Endometrial microvascular endothelial cells (primary cell): ENCODE measurements around the gene CEP104. TPM values are rescaled to one million over a fixed set of nuclear protein-coding genes. Genes with fewer than 3 reads are reported as not detected.

Experiments used
- in situ Hi-C: cut with HindIII; loops from 2 replicates; pipeline ENCODE4 v1.10.0; 2017; ENCODE audit warnings: low sequenced_read_pairs, low pct_unique_long_range_greater_than_20kb; ENCODE audit errors: inconsistent ontology term
- total RNA-seq: library from RNA; depleted of rRNA; stranded (reverse); fragments of >200 nt; gene quantifications from one replicate; pipeline ENCODE4 v1.2.3, GENCODE V29; 2015; ENCODE audit errors: inconsistent ontology term

CEP104 gene
- total RNA-seq: 25.3 TPM

DNA sequence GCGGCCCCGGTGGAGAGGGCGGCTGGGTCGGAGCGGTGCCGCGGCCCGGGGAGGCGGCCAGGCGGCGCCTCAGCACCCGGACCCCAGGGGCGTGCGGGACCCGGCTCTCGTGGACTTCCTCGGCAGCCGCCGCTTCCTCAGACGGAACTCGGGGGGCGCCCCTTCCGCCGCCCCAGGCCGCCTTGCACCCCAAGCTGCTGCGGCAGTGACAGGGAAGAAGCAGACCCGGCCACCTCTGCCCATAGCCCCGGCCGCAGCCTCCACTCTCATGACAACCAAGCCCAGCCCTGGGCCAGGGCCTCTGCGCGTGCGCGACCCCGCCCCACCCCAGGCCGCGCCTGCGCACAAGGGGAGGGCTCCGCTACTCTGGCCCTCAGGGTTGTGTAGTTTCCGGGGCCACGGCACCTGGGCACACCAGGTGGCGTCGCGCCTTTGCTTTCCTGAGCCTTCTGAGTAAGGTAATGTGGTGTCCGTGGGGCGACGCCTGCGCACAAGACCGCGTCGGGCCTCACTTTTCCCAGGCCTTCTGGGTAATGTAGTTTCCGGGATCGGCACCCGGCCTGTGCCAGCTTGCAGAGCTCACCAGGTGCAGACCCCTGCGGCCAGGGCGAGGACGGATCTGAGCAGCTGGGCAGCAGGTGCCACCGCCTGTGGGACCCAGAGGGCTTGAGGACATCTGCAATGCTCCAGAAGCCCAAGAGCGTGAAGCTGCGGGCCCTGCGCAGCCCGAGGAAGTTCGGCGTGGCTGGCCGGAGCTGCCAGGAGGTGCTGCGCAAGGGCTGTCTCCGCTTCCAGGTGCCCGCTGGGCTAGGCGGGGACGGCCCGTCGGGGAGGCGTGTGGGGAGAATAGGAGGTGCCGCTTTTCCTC lies at the start of gene CEP104, which contains the start of gene DFFB:
CEP104 (minus strand) TSS at position 289 of the 868 bp plus-strand sequence. CDS start 4,804 bp downstream, outside the sequence.
DFFB (plus strand) TSS at position 554 of the 868 bp plus-strand sequence; CDS start at position 682, 128 bp downstream.
- in situ Hi-C loops: no loop called here

DNA sequence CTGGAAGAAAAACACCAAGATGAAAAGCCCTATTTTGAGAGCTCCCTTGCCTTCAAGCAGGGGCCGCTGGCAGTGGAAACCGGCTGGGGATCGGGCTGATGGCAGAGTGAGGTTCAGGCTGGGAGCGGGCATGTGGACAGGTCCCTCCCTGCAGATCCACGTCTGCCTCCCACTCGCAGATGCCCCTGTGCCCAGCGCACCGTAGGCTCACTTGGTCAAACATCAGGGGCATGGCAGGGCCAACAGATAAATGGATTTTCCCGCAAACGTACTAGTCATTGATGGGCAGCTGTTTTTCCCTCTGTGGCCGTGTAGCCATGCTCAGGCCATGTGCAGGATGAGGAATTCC lies 49.6 kb upstream of the CEP104 start:
- in situ Hi-C loops: no loop called here

DNA sequence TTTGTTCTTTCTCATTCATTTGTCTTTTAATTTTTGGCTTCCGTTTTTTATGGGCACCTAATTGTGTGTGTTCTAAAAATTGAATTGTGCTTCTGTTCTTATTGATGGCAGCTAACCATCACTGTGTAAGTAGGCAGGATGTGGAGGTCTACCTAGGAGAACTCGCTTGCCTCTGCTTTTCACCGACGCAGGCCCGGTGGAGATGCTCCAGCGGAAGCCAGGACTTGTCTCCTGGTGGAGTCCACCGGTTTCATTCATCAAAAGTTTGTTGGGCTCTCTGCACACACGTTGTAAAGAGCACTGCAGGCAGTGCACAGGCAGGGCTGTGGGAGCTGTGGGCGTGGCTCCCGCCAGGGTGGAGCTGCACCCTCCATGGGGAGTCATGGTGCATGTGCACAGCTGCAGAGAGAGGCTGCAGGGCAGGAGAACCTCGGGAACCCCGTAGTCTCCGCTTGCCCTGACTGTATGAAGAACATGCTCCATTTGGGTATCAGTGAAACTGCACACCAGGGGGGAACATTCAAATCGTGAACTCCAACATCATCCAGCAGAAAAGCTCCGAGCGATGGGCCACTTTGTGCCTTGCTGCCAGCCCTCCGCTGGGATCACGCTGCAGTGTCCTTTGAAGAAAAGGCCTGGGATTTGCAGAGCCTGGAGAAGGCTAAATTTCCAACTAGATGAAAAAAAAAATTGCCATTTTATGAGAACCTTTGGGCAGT lies 49.1 kb upstream of the CEP104 start:
- in situ Hi-C loops: no loop called here

DNA sequence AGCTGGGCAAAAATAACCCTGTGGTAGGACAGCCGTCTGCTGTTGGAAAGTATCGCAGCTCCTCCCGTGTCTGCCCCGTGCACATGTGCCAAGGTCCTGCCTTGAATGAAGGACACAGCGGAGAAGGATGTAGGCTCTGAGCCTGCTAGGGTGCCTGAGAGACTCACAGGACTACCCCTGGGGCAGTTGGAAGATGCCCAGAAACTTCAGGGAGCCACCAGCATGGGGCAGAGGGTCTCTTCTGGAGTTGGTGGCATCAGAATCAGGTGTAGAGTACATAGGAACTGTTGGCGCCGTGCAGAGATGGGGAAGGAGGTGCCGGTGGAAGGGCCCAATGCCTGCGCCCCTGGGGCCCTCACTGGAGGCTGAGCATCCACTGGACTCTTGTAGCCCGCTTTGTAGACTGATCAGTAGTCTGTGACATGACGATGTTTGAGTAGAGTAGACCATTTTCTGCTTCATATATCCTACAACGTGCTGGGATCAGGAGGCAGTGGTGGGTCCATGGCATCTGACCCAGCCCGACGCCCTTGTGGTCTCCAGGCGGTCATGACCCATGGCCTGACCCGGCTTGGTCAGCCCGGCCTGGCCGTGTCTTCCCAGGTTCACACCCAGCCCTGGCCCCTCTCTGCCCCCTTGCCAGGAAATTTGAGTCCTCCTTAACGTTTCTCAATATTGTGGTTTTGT lies 48.4 kb upstream of the CEP104 start:
- in situ Hi-C loops: no loop called here

DNA sequence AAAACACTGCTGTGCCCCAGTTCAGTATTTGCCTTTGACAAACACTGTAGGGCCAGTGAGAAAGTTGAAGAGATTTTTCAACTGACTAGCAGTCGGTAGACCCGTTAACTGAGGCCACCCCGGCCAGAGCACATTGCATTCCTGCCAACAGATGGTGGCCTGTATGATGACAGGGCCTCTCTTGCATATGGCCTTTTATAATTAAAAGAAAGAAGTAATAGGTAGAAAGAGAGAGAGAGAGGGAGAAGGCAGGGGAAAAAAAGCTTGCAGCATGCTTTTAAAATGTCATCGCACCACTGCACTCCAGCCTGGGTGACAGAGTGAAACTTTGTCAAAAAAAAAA lies 47.8 kb upstream of the CEP104 start:
- in situ Hi-C loops: no loop called here

DNA sequence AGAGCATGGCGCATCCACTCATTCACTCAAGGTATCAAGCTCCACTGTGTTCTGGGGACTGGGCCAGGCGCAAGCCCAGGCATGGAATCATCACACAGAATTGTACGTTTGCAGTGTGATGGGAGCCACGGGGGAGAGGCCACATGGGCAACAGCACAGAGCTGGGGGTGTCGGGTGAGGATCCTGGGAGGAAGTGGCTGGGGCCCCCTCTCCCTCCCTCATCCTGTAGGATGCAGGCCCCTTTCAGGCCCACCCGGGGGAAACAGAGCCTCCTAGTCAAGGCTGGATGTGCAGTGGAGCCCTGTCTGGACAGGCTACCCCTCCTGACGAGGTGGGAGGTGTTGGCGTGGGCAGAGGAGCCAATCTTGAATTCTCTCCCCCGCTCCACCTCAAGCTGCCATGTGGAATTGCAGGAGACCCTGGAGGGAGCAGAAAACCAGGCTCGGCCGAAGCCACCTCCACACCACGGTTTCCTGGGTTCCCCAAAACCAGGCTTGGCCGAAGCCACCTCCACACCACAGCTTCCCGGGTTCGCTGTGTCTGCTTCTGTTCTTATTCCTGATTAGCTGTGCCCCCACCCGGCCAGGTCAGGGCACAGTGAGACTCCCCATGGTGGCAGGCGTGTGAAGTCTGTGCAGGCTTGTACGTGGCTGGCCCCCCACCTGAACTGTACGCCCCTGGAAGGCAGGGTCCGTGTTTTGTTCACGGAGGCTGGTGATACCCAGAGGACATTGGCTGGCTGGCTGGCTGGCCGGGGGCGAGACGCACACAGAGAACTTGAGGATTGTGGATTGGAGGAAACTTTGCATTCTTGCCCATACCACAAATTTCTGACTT lies 47.2 kb upstream of the CEP104 start:
- in situ Hi-C loops: no loop called here

DNA sequence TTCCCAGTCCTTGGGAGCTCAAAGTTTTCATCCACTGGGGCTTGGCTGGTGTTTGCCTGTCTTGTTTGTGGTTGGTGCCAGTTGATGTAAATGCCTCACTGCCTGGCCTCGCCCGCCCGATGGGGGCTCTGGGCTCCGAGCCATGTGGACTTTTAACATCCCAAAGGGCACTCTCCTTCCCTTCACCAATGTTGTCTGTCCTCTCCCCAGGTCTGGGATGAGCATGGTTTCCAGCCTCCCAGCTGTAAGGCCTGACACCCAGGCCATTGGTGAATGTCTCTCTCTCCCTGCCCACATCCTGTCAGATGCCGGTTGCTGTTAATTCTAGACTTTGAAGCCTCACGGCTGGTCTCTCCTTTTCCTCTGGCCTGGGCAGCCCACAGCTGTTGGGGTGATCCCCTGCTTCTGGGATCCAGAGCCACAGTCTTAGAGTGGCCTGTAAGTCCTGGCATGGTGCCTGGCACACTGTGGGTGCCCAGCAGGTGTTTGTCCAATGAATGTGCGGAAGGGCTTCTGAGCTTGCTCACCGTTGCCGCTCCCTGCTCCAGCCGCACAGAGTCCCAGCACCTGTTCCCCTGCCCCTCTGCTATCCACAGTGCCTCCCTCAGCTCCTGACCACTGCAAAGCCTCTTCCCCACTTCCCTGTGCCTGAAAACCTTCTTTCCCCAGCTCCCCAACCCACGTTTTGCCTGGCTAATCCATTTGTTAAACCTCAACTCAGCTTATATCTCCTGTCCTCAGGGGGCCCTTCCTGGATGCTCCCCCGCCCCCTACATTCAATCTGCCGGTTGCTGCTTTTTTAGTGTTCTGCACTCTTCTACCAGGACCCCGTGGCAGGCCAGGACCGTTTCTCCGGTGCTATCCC lies 46.4 kb upstream of the CEP104 start:
- in situ Hi-C loops: no loop called here

DNA sequence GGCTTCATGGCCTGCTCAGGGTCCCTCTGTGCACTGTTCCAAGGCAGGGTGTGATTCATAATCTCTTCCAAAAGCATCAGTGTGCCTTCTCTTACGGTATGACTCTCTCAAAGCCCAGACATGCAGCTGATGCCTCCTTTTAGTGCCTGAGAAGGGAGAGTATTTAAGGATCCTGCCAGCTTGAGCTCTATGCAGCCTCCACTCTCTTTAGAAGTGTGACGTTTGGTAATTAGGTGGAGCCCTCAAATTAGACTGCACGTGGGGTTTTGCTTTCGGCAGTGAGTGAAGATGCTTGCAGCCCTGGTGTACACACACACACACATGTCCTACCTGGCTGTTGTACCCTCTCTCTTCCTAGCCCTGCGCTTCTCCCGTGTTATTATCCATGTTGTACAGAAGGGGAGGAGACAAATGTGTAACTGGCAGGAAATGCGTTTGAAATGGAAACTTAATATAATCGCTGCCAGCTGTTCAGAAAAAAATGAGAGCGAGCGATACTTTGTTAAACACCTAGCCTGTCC lies 45.6 kb upstream of the CEP104 start:
- in situ Hi-C loops: no loop called here

DNA sequence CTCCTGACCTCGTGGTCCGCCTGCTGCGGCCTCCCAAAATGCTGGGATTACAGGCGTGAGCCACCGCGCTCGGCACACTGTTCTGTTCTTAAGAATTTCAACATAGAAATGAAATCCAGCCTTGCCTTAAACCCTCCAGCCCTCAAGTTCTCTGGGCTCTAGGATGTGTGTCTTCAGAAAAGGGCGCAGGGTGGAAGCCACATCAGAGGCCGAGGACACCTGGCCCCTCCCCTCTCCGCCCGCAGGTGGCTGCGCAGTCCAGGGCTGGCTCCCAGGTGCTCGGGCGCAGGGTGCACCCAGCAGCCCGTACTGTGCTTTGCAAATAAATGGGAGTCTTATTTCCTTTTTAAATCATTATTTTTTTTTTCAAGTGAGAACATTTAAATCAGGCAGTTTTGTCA lies 45.1 kb upstream of the CEP104 start:
- in situ Hi-C loops: no loop called here

DNA sequence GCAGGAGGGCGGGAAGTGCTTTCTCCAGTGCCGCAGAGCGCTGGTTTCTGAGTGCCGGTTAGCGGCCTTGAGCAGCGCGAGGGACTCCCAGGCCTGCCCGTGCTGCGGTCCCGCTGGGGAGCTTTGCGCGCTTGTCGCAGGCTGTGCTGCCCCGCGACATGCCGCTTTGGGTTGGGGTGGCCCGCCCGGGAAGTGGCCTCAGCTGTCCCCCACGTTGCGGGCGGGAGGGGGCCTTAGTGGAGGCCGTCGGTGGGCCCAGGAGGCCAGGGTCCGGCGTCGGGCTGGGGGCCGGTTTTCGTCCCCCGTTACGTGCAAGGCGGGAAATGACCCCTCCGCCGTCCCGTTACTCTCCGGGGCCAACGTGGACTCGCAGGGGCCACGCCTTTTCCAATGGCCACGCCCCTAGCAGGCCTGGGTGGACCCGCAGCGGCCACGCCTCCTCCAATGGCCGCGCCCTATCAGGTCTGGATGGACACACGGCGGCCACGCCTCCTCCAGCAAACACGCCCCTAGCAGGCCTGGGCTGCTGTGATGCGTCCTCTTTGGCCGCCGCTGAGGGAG lies 44.0 kb upstream of the CEP104 start:
- in situ Hi-C loops: no loop called here

DNA sequence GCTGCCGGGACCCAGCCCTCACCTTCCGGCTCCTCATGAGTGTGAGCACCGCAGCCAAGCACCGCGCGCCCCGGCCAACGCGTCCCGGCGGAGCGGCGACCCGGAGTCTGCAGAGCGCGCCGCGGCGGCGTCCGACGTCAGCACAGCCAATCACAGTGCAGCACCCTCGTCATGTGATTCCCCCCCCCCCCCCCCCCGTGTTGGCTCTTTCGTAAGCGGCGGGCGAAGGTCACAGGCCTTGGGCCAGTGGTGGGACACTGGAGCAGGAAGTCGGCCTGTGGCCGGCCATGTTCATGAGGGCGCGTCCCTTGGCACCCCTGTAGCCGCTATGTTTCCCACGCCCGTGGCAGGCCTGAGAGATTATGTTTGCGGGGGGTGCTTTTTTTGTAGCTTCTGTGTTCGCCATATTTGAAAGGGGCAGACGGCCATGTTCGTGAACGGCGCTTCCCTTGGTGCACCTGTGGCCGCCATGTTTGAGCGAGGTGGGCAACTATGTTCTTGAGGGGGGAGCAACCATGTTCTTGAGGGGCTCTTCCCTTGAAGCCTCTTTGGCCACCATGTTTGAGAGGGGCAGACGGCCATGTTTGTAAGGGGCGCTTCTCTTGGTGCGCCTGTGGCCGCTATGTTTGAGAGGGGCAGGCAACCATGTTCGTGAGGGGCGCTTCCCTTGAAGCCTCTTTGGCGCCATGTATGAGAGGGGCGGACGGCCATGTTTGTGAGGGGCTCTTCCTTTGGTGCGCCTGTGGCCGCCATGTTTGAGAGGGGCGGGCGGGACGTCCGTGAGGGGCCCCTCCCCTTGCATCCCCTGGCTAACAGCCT lies 43.3 kb upstream of the CEP104 start, which contains the start of gene C1orf174:
C1orf174 (minus strand) TSS at position 123 of the 819 bp plus-strand sequence; CDS start at position 37, 86 bp downstream.
- in situ Hi-C loops: no loop called here

DNA sequence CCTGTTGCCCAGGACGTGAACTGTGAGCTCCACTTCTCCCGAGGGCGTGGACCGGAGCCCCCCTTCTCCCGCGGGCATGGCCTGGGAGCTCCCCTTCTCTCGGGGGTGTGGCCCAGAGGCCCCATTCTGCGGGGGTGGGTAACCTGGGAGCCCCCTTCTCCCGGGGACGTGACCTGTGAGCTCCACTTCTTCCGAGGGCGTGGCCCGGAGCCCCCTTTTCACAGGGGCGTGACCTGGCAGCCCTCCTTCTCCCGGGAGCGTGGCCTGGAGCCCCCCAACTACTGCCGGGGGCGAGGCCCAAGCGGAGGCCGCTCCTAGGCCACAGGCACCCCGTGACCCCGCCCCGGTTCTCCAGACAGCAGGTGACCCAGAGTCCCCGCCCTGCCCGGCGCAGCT lies 42.7 kb upstream of the CEP104 start:
- in situ Hi-C loops: no loop called here

DNA sequence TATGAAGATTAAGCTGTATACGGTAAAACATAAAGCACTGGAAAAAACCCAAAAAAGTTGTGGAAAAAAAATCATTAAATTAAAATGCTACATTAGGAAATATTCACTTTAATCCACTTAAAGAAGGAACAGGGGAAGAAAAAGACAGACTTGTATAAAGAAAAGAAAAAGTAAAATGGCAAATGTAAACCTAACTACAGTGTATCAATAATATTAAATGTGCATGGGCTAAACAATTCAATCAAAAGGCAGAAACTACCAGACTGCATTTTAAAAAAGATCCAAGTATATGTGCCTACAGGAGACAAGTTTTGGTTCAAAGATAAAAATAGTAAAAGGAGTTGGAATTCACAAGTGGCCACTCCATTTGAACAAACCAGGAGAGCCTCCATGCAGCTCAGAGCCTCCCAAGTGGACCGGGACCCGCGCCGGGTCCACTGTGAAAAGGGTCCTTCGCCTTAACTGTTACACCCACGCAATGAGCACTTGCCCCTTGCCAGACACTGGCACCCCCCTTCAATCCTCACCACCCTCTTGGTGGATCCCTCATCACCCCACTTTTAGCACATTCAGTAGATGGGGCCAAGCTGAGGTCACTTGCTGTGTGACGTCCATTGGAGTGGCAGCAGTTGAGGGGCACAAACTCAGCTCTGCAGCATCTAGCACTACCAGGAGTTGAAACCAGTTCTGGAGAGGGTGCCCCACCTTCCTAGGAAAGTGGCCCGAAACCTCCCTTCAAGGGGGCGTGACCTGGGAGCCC lies 42.2 kb upstream of the CEP104 start:
- in situ Hi-C loops: no loop called here

DNA sequence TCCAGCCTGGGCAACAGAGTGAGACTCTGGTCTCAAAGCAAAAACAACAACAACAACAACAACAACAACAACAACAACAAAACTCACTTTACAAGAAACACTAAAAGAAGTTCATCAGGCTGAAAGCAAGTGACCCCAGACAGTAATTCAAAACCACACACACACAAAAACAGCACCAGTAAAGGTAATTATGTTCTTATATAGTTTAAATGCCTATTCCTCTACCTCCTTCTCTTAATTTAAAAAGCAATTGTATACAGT lies 41.4 kb upstream of the CEP104 start:
- in situ Hi-C loops: no loop called here

DNA sequence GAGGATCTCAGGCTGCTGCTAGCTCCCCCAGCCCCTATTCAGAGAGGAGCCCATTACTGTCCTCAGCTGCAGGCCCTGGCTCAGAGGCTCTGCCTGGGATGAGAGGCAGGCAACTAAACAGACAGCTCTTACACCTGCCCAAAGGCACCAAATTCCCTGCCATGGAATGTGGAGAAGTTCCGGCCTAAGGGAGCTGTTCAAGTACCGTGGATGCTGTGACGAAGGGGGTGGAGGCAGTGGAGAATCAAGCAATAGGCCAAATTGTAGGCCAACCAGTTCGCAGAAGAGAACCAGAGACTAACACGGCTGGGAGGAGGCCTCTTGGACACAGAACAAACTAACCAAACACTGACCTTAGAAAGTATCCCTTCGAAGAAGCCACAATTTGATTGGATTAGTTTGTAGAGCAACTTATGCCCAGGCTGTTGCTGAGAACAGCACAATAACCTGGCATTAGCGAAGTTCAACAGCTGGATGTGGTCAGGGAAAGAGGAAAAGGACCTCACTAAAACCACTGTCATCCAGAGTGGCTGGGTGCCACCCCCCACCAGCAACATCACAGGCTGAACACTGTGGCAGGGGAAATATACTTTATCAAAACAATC lies 39.5 kb upstream of the CEP104 start:
- in situ Hi-C loops: no loop called here

DNA sequence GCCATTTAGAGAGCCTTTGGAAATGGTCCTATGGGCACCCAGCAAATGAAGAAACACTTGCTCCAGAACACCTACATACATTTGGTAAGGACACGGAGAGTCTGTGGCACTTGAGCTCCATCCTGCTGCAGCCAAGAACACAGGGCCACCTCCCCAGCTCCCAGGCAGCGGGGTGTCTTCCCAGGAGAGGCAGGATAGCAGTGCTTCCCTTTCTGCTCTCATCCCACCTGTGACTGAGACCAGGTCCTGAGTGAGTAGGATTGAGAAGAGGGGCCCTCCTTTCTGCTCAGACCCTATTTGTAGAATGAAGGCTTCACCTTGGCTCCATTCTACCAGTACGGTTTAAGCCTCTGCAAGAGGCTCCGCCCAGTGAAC lies 38.9 kb upstream of the CEP104 start:
- in situ Hi-C loops: no loop called here
